ENCODE measurements around the gene CELA3A.

- TF ChIP-seq CTCF (IDR thresholded peaks at IDR 0.05; ENCODE audit: insufficient read depth, low read depth, low read length) (peak; percentile 79), EZH2 (IDR thresholded peaks at IDR 0.05; ENCODE audit: insufficient read depth, low read length) (no peak)
Measured at GRCh38 chr1:21963477-21964217, 37.8 kb upstream of the CELA3A start.

Data from astrocyte (in vitro differentiated cells and primary cell).